ENCODE measurements around the gene MYH14.

- TF ChIP-seq CTCF (IDR thresholded peaks at IDR 0.05; ENCODE audit: insufficient read depth, low read length, poor library complexity, severe bottlenecking), result no peak
- no peak for TF ChIP-seq EZH2phosphoT487 (conservative IDR thresholded peaks at IDR 0.05; ENCODE audit: low read length)
Measured at GRCh38 chr19:50155520-50156109, 47.8 kb upstream of the MYH14 start.
